Measurements from ENCODE around the gene CACNA1I. TPM values are rescaled to one million over a fixed set of nuclear protein-coding genes. Genes with fewer than 3 reads are reported as not detected.

CACNA1I gene
- total RNA-seq, 1 experiment from 2014 or later = 2.1 TPM

GRCh38 chr22:39534092-39534506 is 36.5 kb upstream of the CACNA1I start:
- Mint-ChIP-seq H3K27me3 (ENCODE audit: low read depth) (no peaks in the 10 kb centered on the region), H3K4me1 (peaks cover 59% of the 10 kb centered on the region), H3K9me3 (no peaks in the 10 kb centered on the region), H3K4me3 (peak overlapping the region; percentile 56), H3K27ac (peak overlapping the region; percentile 75), H3K36me3 (peaks cover 15% of the 10 kb centered on the region)
- POLR2A ChIA-PET = interaction anchor here (1.3 kb wide), 1 partner anchor 14 kb away, joined by 3 read pairs; no protein-coding TSS in a partner anchor
- TF ChIP-seq GABPB1 (CRISPR knock-in tag; IDR thresholded peaks at IDR 0.05) = no peak
- TF ChIP-seq ZNF138 (CRISPR knock-in tag; conservative IDR thresholded peaks at IDR 0.05) = 0 out of 2 replicates have a peak, but pooled peaks have one; percentile 26
- 0 out of 2 replicates have a peak, but pooled peaks have one; percentile 17 for TF ChIP-seq ZBTB21 (CRISPR knock-in tag; IDR thresholded peaks at IDR 0.05; ENCODE audit: borderline replicate concordance)
- TF ChIP-seq RELA (CRISPR knock-in tag; IDR thresholded peaks at IDR 0.05; ENCODE audit: borderline replicate concordance) = no peak
- no peak for TF ChIP-seq IRF2 (CRISPR knock-in tag; IDR thresholded peaks at IDR 0.05; ENCODE audit: borderline replicate concordance, low read depth)
- TF ChIP-seq GTF2I (CRISPR knock-in tag; conservative IDR thresholded peaks at IDR 0.05) = no peak
- CTCF ChIA-PET = interaction anchor here (0.5 to 3.0 kb wide), 36 partner anchors 9 to 690 kb away, joined by 3 to 35 read pairs (median 5); partner anchors contain the start of genes CACNA1I and MIEF1
- 0 out of 2 replicates have a peak, but pooled peaks have one; percentile 1 for ATAC-seq
- DNase-seq (ENCODE audit: low spot score) = no peak

GRCh38 chr22:39534591-39535356 is 35.8 kb upstream of the CACNA1I start:
- ATAC-seq = peak; percentile 12
- peak; percentile 96 for DNase-seq (ENCODE audit: low spot score)
- POLR2A ChIA-PET = interaction anchor here (1.0 to 1.3 kb wide), 3 partner anchors 15 to 510 kb away, joined by 3 to 4 read pairs (median 3); no protein-coding TSS in a partner anchor
- peaks cover 13% of the 10 kb centered on the region for H3K36me3 Mint-ChIP-seq
- H3K27ac Mint-ChIP-seq = peak overlapping the region; percentile 75
- H3K4me1 Mint-ChIP-seq = peaks cover 55% of the 10 kb centered on the region
- peak overlapping the region; percentile 56 for H3K4me3 Mint-ChIP-seq
- no peaks in the 10 kb centered on the region for H3K27me3 Mint-ChIP-seq (ENCODE audit: low read depth)
- H3K9me3 Mint-ChIP-seq = no peaks in the 10 kb centered on the region
- CTCF ChIA-PET = interaction anchor here (0.5 to 3.0 kb wide), 58 partner anchors 8 to 689 kb away, joined by 3 to 35 read pairs (median 4); partner anchors contain the start of genes ATF4, CACNA1I, MIEF1 and TAB1
- TF ChIP-seq TEAD1 (CRISPR knock-in tag; IDR thresholded peaks at IDR 0.05) (peak; percentile 99), FOXP1 (CRISPR knock-in tag; IDR thresholded peaks at IDR 0.05; ENCODE audit: borderline replicate concordance) (peak; percentile 41; the same call in 1 of the 2 replicates), HMGA2 (CRISPR knock-in tag; IDR thresholded peaks at IDR 0.05) (no peak), FOXK1 (CRISPR knock-in tag; IDR thresholded peaks at IDR 0.05) (peak; percentile 33; the same call in 1 of the 2 replicates), HMGXB4 (CRISPR knock-in tag; IDR thresholded peaks at IDR 0.05) (peak; percentile 84; the same call in 1 of the 2 replicates), RORB (CRISPR knock-in tag; IDR thresholded peaks at IDR 0.05) (no peak), ZNF219 (CRISPR knock-in tag; IDR thresholded peaks at IDR 0.05; ENCODE audit: borderline replicate concordance) (no peak), E2F5 (CRISPR knock-in tag; IDR thresholded peaks at IDR 0.05) (no peak), KAT7 (CRISPR knock-in tag; IDR thresholded peaks at IDR 0.05; ENCODE audit: borderline replicate concordance) (no peak), CREM (CRISPR knock-in tag; IDR thresholded peaks at IDR 0.05) (no peak), SMAD3 (CRISPR knock-in tag; IDR thresholded peaks at IDR 0.05; ENCODE audit: borderline replicate concordance) (0 out of 2 replicates have a peak, but pooled peaks have one; percentile 41), ZNF671 (CRISPR knock-in tag; IDR thresholded peaks at IDR 0.05) (no peak), MAX (CRISPR knock-in tag; IDR thresholded peaks at IDR 0.05) (peak; percentile 47), TEAD4 (CRISPR knock-in tag; IDR thresholded peaks at IDR 0.05) (peak; percentile 98), ARID4B (CRISPR knock-in tag; IDR thresholded peaks at IDR 0.05; ENCODE audit: borderline replicate concordance) (peak; percentile 51; the same call in 1 of the 2 replicates), E2F1 (CRISPR knock-in tag; IDR thresholded peaks at IDR 0.05) (no peak), ZNF232 (CRISPR knock-in tag; IDR thresholded peaks at IDR 0.05) (peak; percentile 60; the same call in 1 of the 2 replicates)
